Measurements from ENCODE around the gene MYH7B.

The MYH7B gene

DNA sequence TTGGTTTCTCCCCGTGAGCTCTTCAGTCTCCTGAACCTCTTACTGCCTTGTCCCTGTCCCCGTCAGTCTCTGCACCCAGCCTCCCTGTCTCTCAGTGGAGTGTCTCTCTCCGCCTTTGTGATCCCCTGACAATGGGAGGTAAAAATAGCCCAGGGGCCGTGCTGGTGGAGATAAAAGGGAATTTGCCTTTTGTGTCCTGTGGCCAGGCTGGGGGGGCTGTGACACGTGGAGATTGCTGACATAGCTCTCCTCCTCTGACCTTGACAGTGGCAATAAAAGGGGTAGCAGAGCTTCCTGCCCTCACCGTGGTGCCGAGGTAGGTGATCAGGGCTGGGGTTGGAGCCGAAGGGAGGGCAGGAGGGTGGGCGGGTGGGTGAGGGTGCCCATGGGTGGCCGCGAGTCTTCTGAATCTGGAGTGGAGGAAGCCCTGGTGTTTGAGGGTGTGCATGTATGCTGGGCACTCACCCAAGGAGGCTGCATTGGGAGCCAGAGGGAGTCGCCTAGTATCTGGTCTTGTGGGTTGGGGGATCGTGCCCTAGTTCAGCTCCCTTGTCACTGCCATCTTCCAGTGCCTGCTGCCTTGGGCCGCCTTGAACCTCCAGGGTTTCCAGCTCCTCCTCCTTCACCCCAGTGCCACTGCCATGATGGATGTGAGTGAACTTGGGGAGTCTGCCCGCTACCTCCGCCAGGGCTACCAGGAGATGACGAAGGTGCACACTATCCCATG is 21.9 kb downstream of the MYH7B start:
- no peak for DNase-seq

DNA sequence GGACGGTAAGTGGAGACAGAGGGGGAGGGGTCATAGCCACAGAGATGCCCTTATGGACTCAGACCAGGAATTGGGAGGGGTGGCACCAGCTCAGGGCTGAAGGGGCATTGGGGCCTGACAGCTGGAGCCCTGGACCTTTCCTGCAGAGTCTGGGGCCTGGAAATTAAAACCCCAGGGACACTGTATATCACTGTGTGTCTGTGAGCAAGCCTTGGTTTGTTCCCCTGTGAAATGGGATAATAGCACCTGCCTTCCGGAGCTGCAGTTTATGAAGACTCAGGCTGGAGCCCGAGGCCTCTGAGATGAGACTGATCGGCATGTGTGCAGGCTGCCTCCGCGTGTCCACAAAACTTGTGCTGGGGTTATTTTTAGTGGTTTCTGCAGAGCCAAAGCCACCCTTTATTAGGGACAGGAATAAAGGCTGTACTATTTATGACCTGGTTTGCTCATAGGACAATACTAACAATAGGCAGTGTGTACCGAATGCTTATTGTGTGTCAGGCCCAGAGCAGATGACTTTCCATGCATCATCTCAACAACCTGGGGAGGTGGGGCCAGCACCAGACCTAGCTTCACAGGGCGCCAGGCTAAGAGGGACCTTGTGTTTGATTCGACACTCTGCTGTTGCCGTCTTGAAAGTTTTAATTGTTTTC is 22.6 kb downstream of the MYH7B start:
- no peak for DNase-seq

DNA sequence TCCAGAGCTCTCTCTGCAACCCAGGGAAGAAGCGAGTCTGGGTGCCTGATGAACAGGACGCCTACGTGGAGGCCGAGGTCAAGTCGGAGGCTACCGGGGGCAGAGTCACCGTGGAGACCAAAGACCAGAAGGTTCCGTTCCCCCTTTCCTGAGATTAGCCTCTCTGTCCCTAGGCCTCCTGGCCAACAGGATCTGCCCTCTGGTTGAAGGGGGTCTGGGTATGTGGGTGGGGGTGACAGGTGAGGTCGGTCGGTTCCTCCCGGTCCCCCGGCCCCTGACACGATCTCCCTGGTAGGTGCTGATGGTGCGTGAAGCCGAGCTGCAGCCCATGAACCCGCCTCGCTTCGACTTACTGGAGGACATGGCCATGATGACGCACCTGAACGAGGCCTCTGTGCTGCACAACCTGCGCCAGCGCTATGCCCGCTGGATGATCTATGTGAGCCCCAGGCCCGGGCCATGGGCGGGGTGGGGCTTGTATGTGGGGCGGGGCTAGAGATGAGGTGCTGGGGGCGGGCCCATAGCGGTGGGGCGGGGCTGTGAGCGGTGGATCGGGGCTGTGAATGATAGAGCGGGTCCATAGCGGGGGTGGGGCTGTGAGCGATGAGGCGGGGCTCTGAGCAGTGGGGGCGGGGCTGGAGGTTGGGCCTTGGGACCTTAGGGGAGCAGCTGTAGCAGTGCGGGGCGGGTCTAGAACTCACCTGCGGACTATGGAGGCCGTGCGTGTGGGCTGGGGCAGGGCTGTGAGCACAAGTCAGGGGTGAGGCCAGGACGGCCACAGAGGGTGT is 23.9 kb downstream of the MYH7B start:
- no peak for DNase-seq

DNA sequence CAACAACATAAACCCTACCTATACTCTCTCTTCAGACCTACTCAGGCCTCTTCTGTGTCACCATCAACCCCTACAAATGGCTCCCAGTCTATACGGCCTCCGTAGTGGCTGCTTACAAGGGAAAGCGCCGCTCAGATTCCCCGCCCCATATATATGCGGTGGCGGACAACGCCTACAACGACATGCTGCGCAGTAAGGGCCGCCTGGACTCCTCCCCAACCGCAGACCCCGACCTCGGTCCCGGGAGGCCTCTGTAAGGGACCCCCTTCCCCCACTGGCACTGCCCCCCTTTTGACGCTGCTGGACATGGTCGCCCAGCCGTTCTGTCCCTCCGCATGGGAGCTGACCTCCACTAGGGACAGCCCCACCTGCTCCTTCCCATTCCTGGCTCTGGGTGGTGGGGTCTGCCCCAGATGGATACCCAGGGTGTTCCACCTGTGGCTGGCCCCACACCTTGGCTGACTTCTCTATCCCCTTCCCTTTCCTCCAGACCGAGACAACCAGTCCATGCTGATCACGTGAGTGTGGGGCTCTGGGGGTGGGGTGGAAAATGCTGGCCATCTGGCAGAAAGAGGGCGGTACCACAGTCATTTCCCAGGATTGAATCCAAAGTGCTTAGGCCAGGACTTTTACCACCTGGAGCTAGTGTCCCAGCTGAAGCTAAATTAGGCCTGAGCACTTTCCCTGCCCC is 25.0 kb downstream of the MYH7B start:
- DNase-seq: no peak

DNA sequence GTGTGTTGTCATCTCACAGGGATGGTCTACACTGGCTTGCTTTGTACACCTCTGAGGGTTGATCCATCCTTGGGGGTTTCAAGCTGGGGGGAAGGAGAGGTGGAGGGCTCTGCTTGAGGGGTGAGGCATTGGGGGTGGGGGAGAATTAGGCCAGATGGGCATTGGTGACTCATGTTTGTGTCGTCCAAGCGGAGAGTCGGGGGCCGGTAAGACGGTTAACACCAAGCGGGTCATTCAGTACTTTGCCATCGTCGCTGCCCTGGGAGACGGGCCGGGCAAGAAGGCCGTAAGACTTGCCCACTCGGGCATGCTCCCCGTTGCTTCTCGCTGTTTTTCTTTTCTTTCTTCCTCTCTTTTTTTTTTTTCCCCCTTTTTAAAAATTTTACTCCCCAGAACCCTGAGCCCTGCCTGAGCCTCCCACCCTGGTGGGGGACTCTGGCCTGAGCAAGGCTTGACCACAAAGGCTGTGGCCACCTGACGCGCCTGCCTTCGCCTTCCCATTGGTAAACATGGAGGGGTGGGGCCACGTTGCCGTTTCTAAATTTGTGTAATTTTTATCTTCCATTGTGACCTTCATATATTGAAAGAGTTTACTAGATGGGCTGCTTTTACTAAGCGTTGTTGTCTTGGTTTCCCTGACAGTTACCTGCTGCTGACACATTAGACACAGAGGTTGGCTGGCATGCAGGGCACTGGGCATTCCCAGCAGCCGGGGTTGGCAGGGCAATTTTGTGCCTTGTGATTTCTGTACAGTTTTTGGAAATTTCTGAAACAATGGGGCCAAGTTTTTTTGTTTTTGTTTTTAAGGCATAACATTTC is 26.8 kb downstream of the MYH7B start:
- DNase-seq: no peak

DNA sequence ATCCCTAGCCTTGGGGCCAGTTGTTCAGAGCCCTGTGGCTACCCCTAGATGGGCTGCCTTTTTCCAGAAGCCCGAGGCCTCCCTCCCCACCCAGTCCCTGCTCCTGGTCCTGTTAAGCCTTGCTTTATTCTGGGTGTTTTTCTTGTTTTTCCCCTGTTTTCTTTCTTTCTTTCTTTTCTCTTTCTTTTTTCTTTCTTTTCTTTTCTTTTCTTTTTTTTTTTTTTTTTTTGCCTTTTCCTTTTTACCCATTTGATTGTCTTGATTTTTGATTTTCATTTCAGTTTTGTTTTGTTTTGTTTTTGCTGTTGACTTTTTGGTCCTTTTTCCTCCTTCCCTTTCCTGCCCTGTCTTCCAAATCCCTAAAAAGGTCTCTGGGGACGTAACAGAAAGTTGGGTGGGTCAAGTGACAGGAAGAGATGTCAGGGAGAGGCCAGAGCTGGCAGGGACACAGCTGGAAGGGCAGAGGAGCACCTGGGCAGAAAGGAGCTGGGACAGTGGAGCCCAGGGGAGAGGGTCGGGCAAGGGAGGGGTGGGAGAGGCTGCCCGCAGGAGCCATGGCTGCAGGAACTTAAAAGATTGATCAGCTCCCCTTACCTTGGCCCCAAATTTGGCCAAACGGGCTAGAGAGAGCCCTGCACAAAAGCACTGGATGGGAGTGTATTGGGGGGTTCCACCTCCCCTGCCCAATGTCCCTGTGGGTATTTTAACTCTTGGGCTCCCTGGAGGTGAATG is 27.6 kb downstream of the MYH7B start:
- no peak for DNase-seq

DNA sequence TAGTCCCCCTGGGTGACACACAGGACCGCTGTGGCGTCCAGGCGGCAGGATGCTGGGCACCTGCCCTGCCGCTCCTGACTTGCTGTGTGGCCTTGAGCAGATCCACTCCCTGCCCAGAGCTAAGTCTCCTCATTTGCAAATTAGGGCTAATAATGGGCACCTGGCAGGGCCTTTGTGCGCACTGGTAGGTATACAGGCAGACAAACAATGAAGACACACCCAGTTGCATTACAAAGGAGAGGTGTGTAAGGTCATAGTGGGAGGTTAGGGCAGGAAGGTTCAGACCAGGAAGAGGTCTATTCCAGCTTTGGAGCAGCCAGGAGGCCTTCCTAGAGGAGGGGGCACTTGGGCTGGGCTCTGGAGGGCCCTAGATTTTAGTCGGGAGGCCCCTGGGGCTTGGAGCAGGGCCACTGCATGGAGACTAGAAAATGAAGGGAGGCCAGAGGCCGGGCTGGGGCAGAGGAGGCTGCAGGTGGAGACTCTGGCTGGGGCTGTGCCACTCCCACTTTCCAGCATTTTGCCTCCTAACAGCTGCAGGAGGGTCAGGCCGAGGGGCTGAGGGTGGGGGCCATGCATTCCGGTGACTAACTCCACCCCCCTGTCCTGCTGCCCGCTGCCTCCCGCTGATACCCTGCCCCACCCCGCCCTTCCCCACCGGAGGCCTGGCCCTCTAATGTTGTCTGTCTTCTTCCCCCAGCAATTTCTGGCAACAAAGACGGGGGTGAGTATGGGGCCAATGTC is 28.5 kb downstream of the MYH7B start:
- no peak for DNase-seq

DNA sequence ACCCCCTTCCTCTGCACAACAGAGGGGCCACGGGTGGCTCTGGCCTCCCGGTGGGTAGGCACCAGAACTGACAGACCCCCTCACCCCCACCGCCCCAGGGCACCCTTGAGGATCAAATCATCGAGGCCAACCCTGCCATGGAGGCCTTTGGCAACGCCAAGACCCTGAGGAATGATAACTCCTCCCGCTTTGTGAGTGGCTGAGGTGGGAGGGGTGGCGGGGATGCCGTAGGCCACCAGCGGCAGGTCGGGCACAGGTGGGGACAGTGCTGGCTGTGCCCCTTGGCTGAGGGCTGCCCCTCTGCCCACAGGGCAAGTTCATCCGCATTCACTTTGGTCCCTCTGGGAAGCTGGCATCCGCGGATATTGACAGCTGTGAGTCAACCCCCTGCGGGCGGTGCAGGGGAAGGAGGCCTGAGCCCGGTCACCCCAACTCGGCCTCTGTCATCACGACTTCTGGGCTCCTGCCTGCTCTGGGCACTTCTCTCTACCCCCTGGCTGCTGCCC is 29.1 kb downstream of the MYH7B start:
- DNase-seq: no peak

DNA sequence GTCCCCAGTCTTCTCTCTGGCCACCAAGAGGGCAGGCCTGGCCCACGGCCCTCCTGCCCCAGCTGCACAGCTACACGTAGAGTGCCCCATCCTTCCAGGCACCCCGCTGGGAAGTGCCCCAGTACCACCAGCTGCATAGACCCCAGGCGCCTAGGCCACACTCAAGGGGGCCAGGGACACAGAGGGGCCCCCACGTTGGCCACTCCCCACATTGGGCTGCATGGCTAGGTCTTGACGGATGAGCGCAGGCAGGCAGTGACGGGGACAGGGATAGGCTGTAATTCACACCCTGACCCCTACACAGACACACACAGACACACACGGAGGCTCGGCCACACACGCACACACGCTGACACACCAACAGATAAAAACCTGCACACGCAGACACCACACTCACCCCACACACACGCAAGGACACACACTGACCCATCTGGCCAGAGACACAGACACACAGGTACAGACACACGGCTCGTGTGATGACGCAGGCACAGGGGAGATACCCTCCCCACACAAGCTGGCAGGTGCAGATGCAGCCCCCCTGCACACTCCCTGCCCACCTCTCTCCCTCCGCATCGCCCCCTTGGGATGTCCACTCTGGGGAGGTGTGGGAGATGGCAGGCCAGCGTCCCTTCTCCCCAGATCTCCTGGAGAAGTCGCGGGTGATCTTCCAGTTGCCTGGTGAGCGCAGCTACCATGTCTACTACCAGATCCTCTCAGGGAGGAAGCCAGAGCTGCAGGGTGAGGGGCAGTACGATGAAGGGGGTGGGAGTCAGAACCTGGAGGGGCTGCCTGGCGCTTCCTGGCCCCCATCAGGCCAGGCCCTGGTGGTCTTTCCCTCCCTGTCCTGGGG is 30.0 kb downstream of the MYH7B start:
- DNase-seq: no peak

DNA sequence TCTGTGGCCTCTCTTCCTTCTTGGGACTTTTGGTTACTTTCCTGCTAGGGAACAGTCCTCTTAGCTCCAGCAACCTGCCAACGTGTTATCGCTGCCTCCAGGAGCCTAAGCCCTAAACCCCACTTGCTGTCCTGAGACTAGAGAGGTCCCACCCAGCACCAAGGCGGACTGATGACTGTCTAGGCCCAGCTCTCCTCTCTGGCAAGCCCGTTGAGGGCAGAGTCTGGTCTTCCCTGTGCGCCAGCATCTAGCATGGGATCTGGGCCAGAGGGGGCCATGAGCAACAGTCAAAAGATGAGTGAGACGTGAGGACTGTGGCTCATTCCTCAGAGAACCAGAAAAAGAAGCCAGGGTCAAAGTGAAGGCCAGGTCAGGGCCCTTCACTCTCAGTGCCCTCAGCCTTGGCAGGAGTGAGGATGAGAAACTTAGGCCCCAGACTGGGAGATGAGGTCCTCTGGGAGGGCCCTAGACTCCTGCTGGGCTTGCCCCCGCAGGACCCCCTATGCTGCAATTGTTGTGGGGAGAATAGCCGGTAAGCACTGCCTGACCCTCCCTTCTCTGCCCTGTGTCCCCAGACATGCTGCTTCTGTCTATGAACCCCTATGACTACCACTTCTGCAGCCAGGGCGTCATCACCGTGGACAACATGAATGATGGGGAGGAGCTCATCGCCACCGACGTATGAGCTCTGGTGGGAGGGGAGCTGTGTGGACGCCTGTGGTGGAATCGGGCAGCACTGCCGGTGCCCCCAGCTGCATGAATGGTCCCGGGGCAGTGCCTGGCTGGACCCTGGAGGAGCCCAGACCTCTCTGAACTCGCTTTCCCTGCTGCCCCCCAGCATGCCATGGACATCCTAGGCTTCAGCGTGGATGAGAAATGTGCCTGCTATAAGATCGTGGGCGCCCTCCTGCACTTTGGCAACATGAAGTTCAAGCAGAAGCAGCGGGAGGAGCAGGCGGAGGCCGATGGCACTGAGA is 30.9 kb downstream of the MYH7B start:
- no peak for DNase-seq

DNA sequence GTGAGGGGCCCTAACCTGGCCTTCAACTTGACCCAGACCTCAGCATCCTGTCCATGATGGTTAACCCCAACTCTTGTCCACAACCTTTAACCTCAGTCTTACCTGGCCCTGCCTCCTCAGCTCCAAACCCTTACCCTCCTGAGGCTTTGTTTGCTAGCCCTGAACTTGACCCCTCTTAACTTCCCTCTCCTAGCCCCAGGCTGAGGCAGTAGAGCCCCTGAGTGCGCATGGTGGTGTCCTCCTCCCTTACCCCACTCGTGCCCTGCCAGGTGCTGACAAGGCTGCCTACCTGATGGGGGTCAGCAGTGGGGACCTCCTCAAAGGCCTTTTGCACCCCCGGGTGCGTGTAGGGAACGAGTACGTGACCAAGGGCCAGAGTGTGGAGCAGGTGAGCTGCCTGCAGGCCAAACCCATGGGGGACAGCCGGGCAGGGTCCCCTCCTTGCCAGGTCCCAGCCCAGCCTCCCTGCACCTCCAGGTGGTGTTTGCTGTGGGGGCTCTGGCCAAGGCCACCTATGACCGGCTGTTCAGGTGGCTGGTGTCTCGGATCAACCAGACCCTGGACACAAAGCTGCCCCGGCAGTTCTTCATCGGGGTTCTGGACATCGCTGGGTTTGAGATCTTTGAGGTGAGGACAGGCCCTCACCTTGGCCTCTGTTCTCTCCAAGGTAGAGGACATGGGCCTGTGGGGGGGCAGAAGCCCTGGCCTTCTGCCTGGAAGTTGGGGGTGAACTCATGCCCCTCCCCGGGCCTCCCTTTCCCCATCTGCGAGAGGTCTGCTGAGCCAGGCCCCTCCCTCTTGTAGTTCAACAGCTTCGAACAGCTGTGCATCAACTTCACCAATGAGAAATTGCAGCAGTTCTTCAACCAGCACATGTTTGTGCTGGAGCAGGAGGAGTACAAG is 31.9 kb downstream of the MYH7B start:
- DNase-seq: no peak

DNA sequence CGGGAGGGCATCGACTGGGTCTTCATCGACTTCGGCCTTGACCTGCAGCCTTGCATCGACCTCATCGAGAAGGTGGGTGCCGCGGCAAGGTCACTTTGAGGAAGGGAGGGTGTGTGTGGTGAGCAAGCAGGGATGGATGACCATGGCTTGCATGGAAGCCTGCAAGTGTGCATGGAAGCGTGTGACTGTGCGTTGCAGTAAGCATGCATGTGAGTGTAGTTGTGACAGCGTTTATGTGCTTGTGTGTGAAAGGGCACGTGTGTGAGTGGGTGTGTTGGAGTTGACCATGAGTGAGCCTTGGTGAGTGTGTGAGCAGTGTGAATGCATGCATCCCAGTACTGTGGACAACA is 32.5 kb downstream of the MYH7B start:
- DNase-seq: no peak

DNA sequence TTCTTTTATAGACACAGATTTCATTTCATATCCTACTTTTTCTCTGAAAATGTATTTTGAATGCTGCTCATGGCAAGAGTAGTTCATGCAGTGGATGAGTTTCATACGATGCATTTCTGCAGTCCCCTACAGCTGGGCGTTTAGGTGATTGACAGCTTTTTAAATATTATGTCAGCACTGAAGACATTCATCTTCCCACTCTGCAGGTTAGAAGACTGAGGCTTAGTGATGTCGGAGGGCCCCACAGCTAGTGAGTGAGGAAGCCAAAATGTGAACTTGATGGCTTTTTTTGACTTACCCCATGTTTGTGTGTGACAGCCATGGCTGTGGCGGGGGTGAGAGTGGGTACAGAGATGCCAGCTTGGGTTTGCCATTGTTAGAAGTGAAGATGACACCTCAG is 33.5 kb downstream of the MYH7B start:
- DNase-seq: no peak

DNA sequence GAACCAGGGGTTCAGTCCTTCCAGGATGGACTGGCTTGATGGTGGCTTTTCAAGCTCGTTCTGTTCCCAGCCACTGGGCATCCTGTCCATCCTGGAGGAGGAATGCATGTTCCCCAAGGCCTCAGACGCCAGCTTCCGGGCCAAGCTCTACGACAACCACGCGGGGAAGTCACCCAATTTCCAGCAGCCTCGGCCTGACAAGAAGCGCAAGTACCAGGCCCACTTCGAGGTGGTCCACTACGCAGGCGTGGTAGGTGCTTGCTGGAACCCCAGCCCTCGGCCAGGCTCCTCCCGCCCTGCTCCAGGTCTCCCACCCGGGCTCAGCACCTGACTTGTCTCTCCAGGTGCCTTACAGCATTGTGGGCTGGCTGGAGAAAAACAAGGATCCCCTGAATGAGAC is 34.0 kb downstream of the MYH7B start:
- no peak for DNase-seq

DNA sequence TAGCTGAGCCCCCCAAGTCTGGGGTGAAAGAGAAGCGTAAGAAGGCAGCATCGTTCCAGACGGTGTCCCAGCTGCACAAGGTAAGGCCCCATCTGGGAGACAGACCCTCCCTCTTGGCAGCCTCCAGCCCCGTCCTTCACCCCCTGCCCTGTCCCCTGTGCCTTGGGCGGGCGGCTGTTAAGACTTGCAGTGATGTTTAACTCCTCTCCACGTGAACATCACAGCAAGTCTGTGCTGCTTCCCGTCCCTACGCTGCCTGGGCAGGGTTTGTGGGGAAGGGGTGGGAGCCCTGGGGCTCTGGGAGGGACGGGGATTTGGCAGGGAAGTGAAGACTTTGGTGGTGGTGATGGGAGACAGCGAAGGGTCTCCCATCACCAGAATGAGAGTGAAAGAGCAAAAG is 34.6 kb downstream of the MYH7B start:
- no peak for DNase-seq

DNA sequence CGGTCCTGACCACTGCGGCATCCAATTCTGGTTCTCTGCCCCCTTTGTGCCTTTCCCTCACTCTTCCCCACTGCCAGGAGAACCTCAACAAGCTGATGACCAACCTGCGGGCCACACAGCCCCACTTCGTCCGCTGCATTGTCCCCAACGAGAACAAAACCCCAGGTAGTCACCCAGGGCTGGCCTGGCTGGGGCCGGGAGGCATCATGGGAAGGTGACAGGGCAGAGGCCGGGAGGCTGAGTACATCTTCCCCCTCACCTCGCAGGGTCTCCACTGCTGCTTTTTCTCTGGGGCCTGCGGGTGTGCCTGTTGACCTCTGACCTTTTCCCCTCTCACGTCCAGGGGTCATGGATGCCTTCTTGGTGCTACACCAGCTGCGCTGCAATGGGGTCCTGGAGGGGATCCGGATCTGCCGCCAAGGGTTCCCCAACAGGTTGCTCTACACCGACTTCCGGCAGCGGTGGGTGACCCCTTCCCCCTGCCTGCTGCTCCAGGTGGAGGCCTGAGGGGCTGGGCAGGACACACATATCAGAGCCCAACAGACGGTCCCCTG is 35.1 kb downstream of the MYH7B start:
- DNase-seq: no peak

DNA sequence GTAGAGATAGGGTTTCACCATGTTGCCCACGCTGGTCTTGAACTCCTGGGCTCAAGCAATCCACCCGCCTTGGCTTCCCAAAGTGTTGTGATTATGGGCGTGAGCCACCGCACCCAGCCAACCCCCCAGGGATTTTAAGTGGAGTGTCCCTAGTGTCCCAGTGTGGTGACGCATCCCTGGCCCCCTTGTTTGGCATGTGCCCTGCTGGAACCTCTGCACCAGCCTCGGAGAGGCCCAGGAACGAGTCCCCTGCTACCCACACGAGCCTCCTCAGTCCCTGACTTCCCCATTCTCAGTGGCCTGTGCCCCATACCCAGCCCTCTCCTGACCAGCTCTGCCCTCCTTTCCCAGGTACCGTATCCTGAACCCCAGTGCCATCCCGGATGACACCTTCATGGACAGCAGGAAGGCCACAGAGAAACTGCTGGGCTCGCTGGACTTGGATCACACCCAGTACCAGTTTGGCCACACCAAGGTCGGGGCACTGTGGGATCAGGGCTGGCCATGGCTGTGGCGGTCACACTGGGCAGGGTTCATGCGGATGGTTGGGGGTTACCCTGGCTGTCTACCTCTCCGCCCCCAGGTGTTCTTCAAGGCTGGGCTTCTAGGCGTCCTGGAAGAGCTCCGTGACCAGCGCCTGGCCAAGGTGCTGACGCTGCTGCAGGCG is 37.2 kb downstream of the MYH7B start:
- no peak for DNase-seq

Measured in NCI-H345 (cell line).